Omental fat pad (tissue), 4 donors: ENCODE data around the gene ACTBL2. TPM values are rescaled to one million over a fixed set of nuclear protein-coding genes. Genes with fewer than 3 reads are reported as not detected.
"Not testable (repeated sequence)": the region's sequence is repeated elsewhere in the genome, so short reads cannot be mapped to it uniquely, and the experiment has no call there.

Experiments
- ATAC-seq: fragments of 150-250 bp; one replicate; pipeline ENCODE4 v1.9.1; 2016; ENCODE audit warnings: mild to moderate bottlenecking, moderate library complexity; ENCODE audit not compliant: low FRiP score
- DNase-seq: peaks from one replicate; pipeline ENCODE4 v3.0.0-alpha.2; 2019; ENCODE audit warnings: low spot score
- total RNA-seq, 4 donors: library from RNA; depleted of rRNA; stranded (reverse); fragments of >200 nt; gene quantifications; one replicate each; pipeline ENCODE4 v1.1.0, GENCODE V29; 2016
- TF ChIP-seq, protein P1 (sequence below), 3 donors: fragments of 450-650 bp; IDR thresholded peaks; one replicate each; pipeline ENCODE4 v1.5.1; 2016 to 2017; ENCODE audit warnings: antibody characterized with exemption in 3 of 3, mild to moderate bottlenecking in 3 of 3, moderate library complexity in 2 of 3

ACTBL2 gene
- total RNA-seq, 4 donors from 2014 or later: 0.12 to 0.19 TPM; not detected in 2

GRCh38 chr5:57476601-57477056 is 6.0 kb downstream of the ACTBL2 start:
- no peak for ATAC-seq
- TF ChIP-seq, protein P1, sequence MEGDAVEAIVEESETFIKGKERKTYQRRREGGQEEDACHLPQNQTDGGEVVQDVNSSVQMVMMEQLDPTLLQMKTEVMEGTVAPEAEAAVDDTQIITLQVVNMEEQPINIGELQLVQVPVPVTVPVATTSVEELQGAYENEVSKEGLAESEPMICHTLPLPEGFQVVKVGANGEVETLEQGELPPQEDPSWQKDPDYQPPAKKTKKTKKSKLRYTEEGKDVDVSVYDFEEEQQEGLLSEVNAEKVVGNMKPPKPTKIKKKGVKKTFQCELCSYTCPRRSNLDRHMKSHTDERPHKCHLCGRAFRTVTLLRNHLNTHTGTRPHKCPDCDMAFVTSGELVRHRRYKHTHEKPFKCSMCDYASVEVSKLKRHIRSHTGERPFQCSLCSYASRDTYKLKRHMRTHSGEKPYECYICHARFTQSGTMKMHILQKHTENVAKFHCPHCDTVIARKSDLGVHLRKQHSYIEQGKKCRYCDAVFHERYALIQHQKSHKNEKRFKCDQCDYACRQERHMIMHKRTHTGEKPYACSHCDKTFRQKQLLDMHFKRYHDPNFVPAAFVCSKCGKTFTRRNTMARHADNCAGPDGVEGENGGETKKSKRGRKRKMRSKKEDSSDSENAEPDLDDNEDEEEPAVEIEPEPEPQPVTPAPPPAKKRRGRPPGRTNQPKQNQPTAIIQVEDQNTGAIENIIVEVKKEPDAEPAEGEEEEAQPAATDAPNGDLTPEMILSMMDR (IDR thresholded peaks at IDR 0.05): no peak
- DNase-seq: no peak

GRCh38 chr5:57470339-57470738 is 12.3 kb downstream of the ACTBL2 start:
- no peak for DNase-seq
- ATAC-seq: no peak
- TF ChIP-seq, protein P1 (IDR thresholded peaks at IDR 0.05): no peak

GRCh38 chr5:57468481-57469163 is 14.0 kb downstream of the ACTBL2 start:
- ATAC-seq (peak; percentile 54), DNase-seq (no peak)
- TF ChIP-seq, protein P1 (IDR thresholded peaks at IDR 0.05): no peak

- DNase-seq (no peak), ATAC-seq (no peak)
- TF ChIP-seq, protein P1 (IDR thresholded peaks at IDR 0.05): no peak
Observed at GRCh38 chr5:57466544-57466943, 16.1 kb downstream of the ACTBL2 start.

DNA sequence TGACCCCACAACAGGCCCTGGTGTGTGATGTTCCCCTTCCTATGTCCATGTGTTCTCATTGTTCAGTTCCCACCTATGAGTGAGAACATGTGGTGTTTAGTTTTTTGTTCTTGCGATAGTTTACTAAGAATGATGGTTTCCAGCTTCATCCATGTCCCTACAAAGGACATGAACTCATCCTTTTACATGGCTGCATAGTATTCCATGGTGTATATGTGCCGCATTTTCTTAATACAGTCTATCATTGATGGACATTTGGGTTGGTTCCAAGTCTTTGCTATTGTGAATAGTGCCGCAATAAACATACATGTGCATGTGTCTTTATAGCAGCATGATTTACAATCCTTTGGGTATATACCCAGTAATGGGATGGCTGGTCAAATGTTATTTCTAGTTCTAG is 22.6 kb downstream of the ACTBL2 start:
- not testable (repeated sequence) for ATAC-seq, DNase-seq

DNA sequence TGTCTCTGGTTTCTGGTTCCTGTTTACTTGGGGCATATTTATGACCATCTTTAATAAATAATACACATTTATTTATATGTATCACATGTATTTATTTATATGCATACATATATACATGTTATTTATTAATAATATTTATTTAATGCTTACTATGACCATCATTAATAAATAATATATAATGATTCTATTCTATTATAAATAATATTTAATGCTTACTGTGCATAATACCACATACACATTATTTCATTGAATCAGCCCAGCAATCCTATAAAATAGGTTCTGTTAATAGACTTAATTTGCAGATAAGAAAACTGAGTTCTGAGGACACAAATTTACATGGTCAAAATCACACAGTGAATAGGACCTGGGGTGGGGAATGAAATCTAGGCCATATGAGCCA is 24.2 kb downstream of the ACTBL2 start:
- TF ChIP-seq, protein P1 (IDR thresholded peaks at IDR 0.05): no peak
- no peak for ATAC-seq
- no peak for DNase-seq

DNA sequence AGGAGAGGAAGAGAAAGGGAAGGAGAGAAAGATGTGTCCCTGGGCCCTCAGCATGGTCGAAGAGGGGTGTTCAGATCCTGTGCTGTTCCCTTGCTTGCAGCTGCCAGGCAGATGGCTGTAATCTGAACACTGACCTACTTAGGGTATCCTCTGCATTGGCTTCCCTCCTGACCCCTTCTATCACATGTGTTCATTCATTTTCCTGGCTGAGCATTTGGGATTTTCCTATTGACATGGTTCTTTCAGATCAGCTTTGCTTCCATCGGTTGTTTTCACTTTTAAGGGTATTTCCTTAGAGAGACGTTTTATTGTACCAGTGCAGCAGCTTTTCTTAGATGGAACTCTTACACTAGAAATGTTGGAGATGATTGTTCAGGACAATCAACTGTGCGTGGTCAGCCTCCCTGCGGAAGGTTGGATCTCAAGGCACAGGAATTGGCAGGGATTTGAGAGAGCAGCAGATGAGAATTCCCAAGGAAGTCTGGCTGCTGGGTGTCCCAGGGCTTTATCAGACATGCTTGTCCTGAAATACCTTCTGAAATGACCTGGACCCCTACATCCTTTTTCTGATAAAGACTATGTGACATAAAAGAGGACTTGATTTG is 26.0 kb downstream of the ACTBL2 start:
- no peak for DNase-seq
- ATAC-seq: no peak
- TF ChIP-seq, protein P1 (IDR thresholded peaks at IDR 0.05): no peak
